Endothelial cell of umbilical vein (primary cell): ENCODE results near the gene DYNC2H1. TPM values are rescaled to one million over a fixed set of nuclear protein-coding genes. Genes with fewer than 3 reads are reported as not detected.

ENCODE experiments used
- BruUV-seq: library from RNA; stranded (reverse); fragments of 400-500 nt; replicated peaks from 2 replicates; lab custom pipeline; 2021; lab: Mats Ljungman, UMichigan
- CTCF ChIA-PET: fragments of 300-600, 350-600 bp; sonication (Branson Sonifier 250); formaldehyde crosslinking; loops from one replicate; lab custom pipeline; 2021; ENCODE audit warnings: antibody characterized with exemption, inconsistent platforms; lab: Charles Lee
- POLR2A ChIA-PET: fragments of 300-600, 350-600 bp; sonication (Branson Sonifier 250); formaldehyde crosslinking; loops from one replicate; lab custom pipeline; 2021; ENCODE audit warnings: antibody characterized with exemption, inconsistent platforms; lab: Charles Lee
- DNase-seq: peaks from one replicate; pipeline ENCODE4 v3.0.0-alpha.2; 2011; ENCODE audit warnings: low read depth, low spot score
- FAIRE-seq: peaks from 2 replicates; lab custom pipeline; 2011; peaks lifted over from hg19 to GRCh38; lab: Jason Lieb, UNC
- H2AFZ ChIP-seq: 2 replicates; pipeline ENCODE4 v1.6.0; 2012; ENCODE audit warnings: low read depth, low read length, control low read depth, inconsistent platforms
- H3K27ac ChIP-seq: 2 replicates; pipeline ENCODE4 v1.5.1; 2011; ENCODE audit warnings: low read depth, mild to moderate bottlenecking, control low read depth, low read length, moderate library complexity; ENCODE audit not compliant: insufficient read depth
- H3K27me3 ChIP-seq, 2 experiments: 2 replicates each; pipeline versions ENCODE4 v1.6.0 to v1.6.1; 2011; ENCODE audit warnings: low read length in 2 of 2, mixed read lengths in 1 of 2; ENCODE audit not compliant: control insufficient read depth in 2 of 2, insufficient read depth in 2 of 2
- H3K36me3 ChIP-seq, 2 experiments: 2 replicates in 1 of 2; 3 replicates in 1 of 2; pipeline ENCODE4 v1.5.1; 2011; ENCODE audit warnings: low read length in 2 of 2, mild to moderate bottlenecking in 1 of 2, moderate library complexity in 1 of 2; ENCODE audit not compliant: control insufficient read depth in 2 of 2, insufficient read depth in 2 of 2; ENCODE audit errors: extremely low read depth in 1 of 2
- H3K4me1 ChIP-seq: 3 replicates; pipeline ENCODE4 v1.5.1; 2011; ENCODE audit warnings: mild to moderate bottlenecking, low read length; ENCODE audit not compliant: control insufficient read depth, insufficient read depth; ENCODE audit errors: extremely low read depth
- H3K4me2 ChIP-seq: 2 replicates; pipeline ENCODE4 v1.6.1; 2011; ENCODE audit warnings: low read length, control low read depth, mixed read lengths; ENCODE audit not compliant: insufficient read depth
- H3K4me3 ChIP-seq, 3 experiments: fragments of 200-600 bp in 1 of 3; sonication (generic), shearing (Covaris generic) in 1 of 3; replicated peaks in 1 of 3; 2 replicates each; pipeline ENCODE4 v1.5.1; 2011 to 2016; ENCODE audit warnings: control low read depth in 3 of 3, low read length in 3 of 3, mild to moderate bottlenecking in 2 of 3, inconsistent platforms in 1 of 3, low read depth in 1 of 3, moderate library complexity in 1 of 3; ENCODE audit not compliant: insufficient read depth in 1 of 3
- H3K79me2 ChIP-seq: 2 replicates; pipeline ENCODE4 v1.6.0; 2012; ENCODE audit warnings: low read length, inconsistent platforms; ENCODE audit not compliant: control insufficient read depth, insufficient read depth
- H3K9ac ChIP-seq: replicated peaks from 2 replicates; pipeline ENCODE3; 2011; ENCODE audit warnings: low read length, control low read depth; ENCODE audit not compliant: insufficient read depth; ENCODE audit errors: extremely low read depth
- H3K9me1 ChIP-seq: replicated peaks from 3 replicates; pipeline ENCODE4 v1.6.0; 2011; ENCODE audit warnings: mild to moderate bottlenecking, low read length; ENCODE audit not compliant: control insufficient read depth, insufficient read depth; ENCODE audit errors: extremely low read depth
- H3K9me3 ChIP-seq: replicated peaks from 2 replicates; pipeline ENCODE4 v1.5.1; 2012; ENCODE audit warnings: low read length, inconsistent platforms; ENCODE audit not compliant: control insufficient read depth, insufficient read depth
- H4K20me1 ChIP-seq: replicated peaks from 2 replicates; pipeline ENCODE3; 2011; ENCODE audit warnings: mild to moderate bottlenecking, low read length; ENCODE audit not compliant: control insufficient read depth, insufficient read depth; ENCODE audit errors: extremely low read depth
- EZH2 ChIP-seq: IDR thresholded peaks from 2 replicates; pipeline ENCODE4 v1.6.1; 2012; ENCODE audit warnings: borderline replicate concordance, low read depth, mild to moderate bottlenecking, moderate library complexity, low read length, inconsistent platforms; ENCODE audit not compliant: severe bottlenecking
- FOS ChIP-seq: IDR thresholded peaks from 2 replicates; pipeline ENCODE4 v1.6.1; 2011; ENCODE audit warnings: mild to moderate bottlenecking, low read length, moderate library complexity, borderline replicate concordance; ENCODE audit not compliant: insufficient read depth
- GATA2 ChIP-seq: IDR thresholded peaks from 2 replicates; pipeline ENCODE4 v1.7.0; 2011; ENCODE audit warnings: low read depth, mild to moderate bottlenecking, moderate library complexity, mixed read lengths, low read length; ENCODE audit not compliant: insufficient read length, insufficient read depth
- JUN ChIP-seq: IDR thresholded peaks from 2 replicates; pipeline ENCODE4 v1.6.1; 2011; ENCODE audit warnings: borderline replicate concordance, low read depth; ENCODE audit not compliant: insufficient read length, insufficient read depth
- MYC ChIP-seq: IDR thresholded peaks from one replicate; pipeline ENCODE4 v1.6.1; 2011; ENCODE audit warnings: mild to moderate bottlenecking, low read depth, low read length
- POLR2A ChIP-seq: IDR thresholded peaks from 2 replicates; pipeline ENCODE4 v1.6.1; 2012; ENCODE audit warnings: low read depth, mild to moderate bottlenecking, control low read depth, low read length
- POLR2AphosphoS5 ChIP-seq: IDR thresholded peaks from 2 replicates; pipeline ENCODE4 v1.6.1; 2012; ENCODE audit warnings: low read depth, mild to moderate bottlenecking, control low read depth, low read length, moderate library complexity; ENCODE audit not compliant: insufficient read depth
- dilution Hi-C: fragments of 300-500 bp; cut with MboI; formaldehyde crosslinking; loops from one replicate; pipeline ENCODE4 v1.15.0; 2019; ENCODE audit warnings: low sequenced_read_pairs; ENCODE audit not compliant: extremely low pct_ligation_motif_present
- intact Hi-C: fragments of 100-400 bp; cut with micrococcal nuclease; formaldehyde crosslinking; loops from one replicate; pipeline ENCODE4 v1.10.0; 2022
- polyA plus RNA-seq, 4 experiments: library from polyadenylated mRNA; depleted of rRNA in 3 of 4; stranded (reverse) in 3 of 4; unstranded in 1 of 4; fragments of >200 nt; gene quantifications; 2 replicates each; pipeline versions ENCODE4 v1.2.1 to v1.2.3, GENCODE V29; 2011 to 2012; ENCODE audit warnings: missing spikeins in 1 of 4
- total RNA-seq: library from RNA; stranded (reverse); gene quantifications from 2 replicates; pipeline ENCODE4 v1.2.3, GENCODE V29; 2021
- TF ChIP-seq, protein P1 (sequence below): IDR thresholded peaks from 2 replicates; pipeline ENCODE4 v1.6.1; 2011; ENCODE audit not compliant: insufficient read depth, insufficient read length
- TF ChIP-seq, protein P2 (sequence below), 2 donors: IDR thresholded peaks; 1 replicate in 1 of 2; 2 replicates in 1 of 2; pipeline ENCODE4 v1.5.1; 2011; ENCODE audit warnings: low read length in 2 of 2, mild to moderate bottlenecking in 2 of 2, moderate library complexity in 2 of 2, control low read depth in 1 of 2, inconsistent platforms in 1 of 2, low read depth in 1 of 2; ENCODE audit not compliant: insufficient read depth in 1 of 2; ENCODE audit errors: extremely low read depth in 1 of 2

The DYNC2H1 gene
- total and polyA plus RNA-seq, 2 donors (not counting 3 experiments of a cell fraction or from before 2014, with no cell fraction given) = 1.9 to 4.2 TPM

DNA sequence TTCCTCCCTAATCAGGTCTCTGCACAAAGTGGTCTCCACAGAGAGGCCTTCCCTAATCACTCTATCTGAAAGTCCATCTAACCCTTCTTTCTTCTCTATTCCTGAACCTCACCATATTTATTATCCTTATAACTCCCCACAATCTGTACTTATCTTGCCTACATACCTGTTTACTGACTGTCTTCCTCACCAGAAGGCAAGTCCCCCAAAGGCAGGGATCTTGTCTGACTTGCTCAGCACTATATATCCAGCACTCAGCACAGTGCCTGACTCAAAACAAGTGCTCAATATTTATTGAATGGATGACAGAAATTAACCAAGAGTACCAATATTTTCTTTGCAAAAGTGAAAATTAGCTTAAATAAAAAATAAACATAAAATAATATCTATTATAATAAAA lies 22.8 kb upstream of the DYNC2H1 start:
- Histone ChIP-seq H3K27ac (peak overlapping the region; percentile 20), H3K4me2 (peak overlapping the region; percentile 50), H4K20me1 (no peaks in the 10 kb centered on the region), H3K9ac (peak overlapping the region; percentile 33), H2AFZ (no peak overlapping the region), H3K27me3 (no peaks in the 10 kb centered on the region), H3K36me3 (peaks cover 0 to 8% of the 10 kb centered on the region in 2 experiments), H3K9me3 (no peaks in the 10 kb centered on the region), H3K4me1 (peaks cover 23% of the 10 kb centered on the region), H3K4me3 (no peak overlapping the region), H3K79me2 (peaks cover 82% of the 10 kb centered on the region), H3K9me1 (no peaks in the 10 kb centered on the region)
- dilution Hi-C loops = no loop called here
- ChIA-PET POLR2A (no interaction called here), CTCF (interaction anchor here (1.3 to 1.6 kb wide), 2 partner anchors 23 to 172 kb away, joined by 3 to 4 read pairs; partner anchors contain the start of gene DYNC2H1)
- FAIRE-seq = no peak
- no TSS peak for BruUV-seq
- TF ChIP-seq POLR2AphosphoS5 = no peak
- no peak for TF ChIP-seq FOS
- TF ChIP-seq POLR2A = no peak
- no peak for TF ChIP-seq JUN
- TF ChIP-seq, protein P1, sequence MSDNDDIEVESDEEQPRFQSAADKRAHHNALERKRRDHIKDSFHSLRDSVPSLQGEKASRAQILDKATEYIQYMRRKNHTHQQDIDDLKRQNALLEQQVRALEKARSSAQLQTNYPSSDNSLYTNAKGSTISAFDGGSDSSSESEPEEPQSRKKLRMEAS = no peak
- no peak for TF ChIP-seq MYC
- TF ChIP-seq EZH2 = no peak
- TF ChIP-seq, protein P2, sequence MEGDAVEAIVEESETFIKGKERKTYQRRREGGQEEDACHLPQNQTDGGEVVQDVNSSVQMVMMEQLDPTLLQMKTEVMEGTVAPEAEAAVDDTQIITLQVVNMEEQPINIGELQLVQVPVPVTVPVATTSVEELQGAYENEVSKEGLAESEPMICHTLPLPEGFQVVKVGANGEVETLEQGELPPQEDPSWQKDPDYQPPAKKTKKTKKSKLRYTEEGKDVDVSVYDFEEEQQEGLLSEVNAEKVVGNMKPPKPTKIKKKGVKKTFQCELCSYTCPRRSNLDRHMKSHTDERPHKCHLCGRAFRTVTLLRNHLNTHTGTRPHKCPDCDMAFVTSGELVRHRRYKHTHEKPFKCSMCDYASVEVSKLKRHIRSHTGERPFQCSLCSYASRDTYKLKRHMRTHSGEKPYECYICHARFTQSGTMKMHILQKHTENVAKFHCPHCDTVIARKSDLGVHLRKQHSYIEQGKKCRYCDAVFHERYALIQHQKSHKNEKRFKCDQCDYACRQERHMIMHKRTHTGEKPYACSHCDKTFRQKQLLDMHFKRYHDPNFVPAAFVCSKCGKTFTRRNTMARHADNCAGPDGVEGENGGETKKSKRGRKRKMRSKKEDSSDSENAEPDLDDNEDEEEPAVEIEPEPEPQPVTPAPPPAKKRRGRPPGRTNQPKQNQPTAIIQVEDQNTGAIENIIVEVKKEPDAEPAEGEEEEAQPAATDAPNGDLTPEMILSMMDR (IDR thresholded peaks at IDR 0.05; ENCODE audit: extremely low read depth in 1 of 2, insufficient read depth in 1 of 2, low read depth in 1 of 2, low read length in 2 of 2) = no peak
- no peak for TF ChIP-seq GATA2
- no peak for DNase-seq
- intact Hi-C loops = no loop called here
